IMR-90 (cell line): Measurements from ENCODE around the gene ZNF283. TPM values are rescaled to one million over a fixed set of nuclear protein-coding genes. Genes with fewer than 3 reads are reported as not detected.
A peak's percentile ranks its signal among the peaks of the same experiment; 100 is the strongest.

Experiments
- ATAC-seq: fragments of 200-7000 bp; cut with Tn5 transposase; 2 replicates; pipeline ENCODE4 v1.9.1; 2020; ENCODE audit warnings: low read depth, mild to moderate bottlenecking, moderate library complexity
- BruUV-seq: library from RNA; stranded (reverse); fragments of 400-500 nt; replicated peaks from 2 replicates; lab custom pipeline; 2021; lab: Mats Ljungman, UMichigan
- CTCF ChIA-PET: fragments of 300-600 bp; formaldehyde crosslinking; extraction: SDS; loops from one replicate; lab custom pipeline; 2021; ENCODE audit warnings: antibody characterized with exemption; lab: Yijun Ruan, JAX
- POLR2A ChIA-PET: fragments of 300-600 bp; sonication (Branson Sonifier 250); formaldehyde crosslinking; loops from one replicate; lab custom pipeline; 2022; ENCODE audit warnings: antibody characterized with exemption; ENCODE audit not compliant: unreplicated experiment; lab: Charles Lee
- DNase-seq: peaks from one replicate; pipeline ENCODE4 v3.0.0; 2013
- H2AFZ ChIP-seq: replicated peaks from 2 replicates; pipeline ENCODE3; 2013; ENCODE audit warnings: low read length, mild to moderate bottlenecking; ENCODE audit not compliant: poor library complexity
- H2AK5ac ChIP-seq: 2 replicates; pipeline ENCODE4 v1.6.1; 2013; ENCODE audit warnings: low read depth, low read length, inconsistent platforms
- H2AK9ac ChIP-seq: replicated peaks from 2 replicates; pipeline ENCODE3; 2013; ENCODE audit warnings: mild to moderate bottlenecking, low read depth, low read length, moderate library complexity; ENCODE audit not compliant: poor library complexity
- H2BK120ac ChIP-seq: 2 replicates; pipeline ENCODE4 v1.6.1; 2013; ENCODE audit warnings: low read depth, low read length, inconsistent platforms
- H2BK15ac ChIP-seq: 3 replicates; pipeline ENCODE4 v1.6.1; 2013; ENCODE audit warnings: low read depth, low read length, inconsistent platforms
- H2BK20ac ChIP-seq: 2 replicates; pipeline ENCODE4 v1.6.1; 2013; ENCODE audit warnings: low read depth, mild to moderate bottlenecking, inconsistent platforms, low read length, moderate library complexity
- H2BK5ac ChIP-seq: 2 replicates; pipeline ENCODE4 v1.6.1; 2013; ENCODE audit warnings: mild to moderate bottlenecking, low read depth, low read length, inconsistent platforms; ENCODE audit not compliant: poor library complexity, severe bottlenecking
- H3K14ac ChIP-seq: replicated peaks from 2 replicates; pipeline ENCODE4 v1.6.1; 2013; ENCODE audit warnings: low read depth, low read length, inconsistent platforms
- H3K18ac ChIP-seq: 2 replicates; pipeline ENCODE4 v1.6.1; 2013; ENCODE audit warnings: low read depth, low read length, control low read depth
- H3K23ac ChIP-seq: 2 replicates; pipeline ENCODE4 v1.6.1; 2013; ENCODE audit warnings: low read depth, low read length, inconsistent platforms
- H3K27ac ChIP-seq: 2 replicates; pipeline ENCODE4 v1.5.1; 2013; ENCODE audit warnings: mild to moderate bottlenecking, control low read depth, low read length; ENCODE audit not compliant: insufficient read depth
- H3K27me3 ChIP-seq: 2 replicates; pipeline ENCODE4 v1.6.1; 2013; ENCODE audit warnings: low read length; ENCODE audit not compliant: control insufficient read depth, insufficient read depth
- H3K36me3 ChIP-seq: 2 replicates; pipeline ENCODE4 v1.6.1; 2013; ENCODE audit warnings: low read length, mixed read lengths; ENCODE audit not compliant: control insufficient read depth, insufficient read depth
- H3K4ac ChIP-seq: 2 replicates; pipeline ENCODE4 v1.6.1; 2013; ENCODE audit warnings: low read depth, low read length, inconsistent platforms
- H3K4me1 ChIP-seq: 2 replicates; pipeline ENCODE4 v1.6.1; 2013; ENCODE audit warnings: low read length, mixed read lengths; ENCODE audit not compliant: control insufficient read depth, insufficient read depth
- H3K4me2 ChIP-seq: 2 replicates; pipeline ENCODE4 v1.6.1; 2013; ENCODE audit warnings: low read depth, mild to moderate bottlenecking, control low read depth, low read length, moderate library complexity
- H3K4me3 ChIP-seq: 2 replicates; pipeline ENCODE4 v1.5.1; 2013; ENCODE audit warnings: low read depth, mild to moderate bottlenecking, control low read depth, low read length, moderate library complexity; ENCODE audit not compliant: insufficient read depth
- H3K56ac ChIP-seq: 2 replicates; pipeline ENCODE4 v1.6.1; 2013; ENCODE audit warnings: low read length, inconsistent platforms; ENCODE audit not compliant: insufficient read depth; ENCODE audit errors: extremely low read depth
- H3K79me1 ChIP-seq, 2 experiments: 2 replicates each; pipeline ENCODE4 v1.6.1; 2013; ENCODE audit warnings: low read length in 2 of 2, inconsistent platforms in 1 of 2, low read depth in 1 of 2
- H3K9ac ChIP-seq: 2 replicates; pipeline ENCODE4 v1.6.1; 2013; ENCODE audit warnings: low read depth, low read length, control low read depth
- H3K9me1 ChIP-seq: 2 replicates; pipeline ENCODE4 v1.6.1; 2013; ENCODE audit warnings: low read length, inconsistent platforms; ENCODE audit not compliant: insufficient read depth
- H3K9me3 ChIP-seq: 2 replicates; pipeline ENCODE4 v1.6.1; 2013; ENCODE audit warnings: low read length; ENCODE audit not compliant: control insufficient read depth, insufficient read depth
- H4K20me1 ChIP-seq: 2 replicates; pipeline ENCODE4 v1.6.1; 2013; ENCODE audit warnings: low read length, inconsistent platforms; ENCODE audit not compliant: insufficient read depth
- H4K5ac ChIP-seq: 2 replicates; pipeline ENCODE4 v1.6.1; 2013; ENCODE audit warnings: mild to moderate bottlenecking, low read depth, low read length, control low read depth
- H4K8ac ChIP-seq, 2 experiments: 2 replicates each; pipeline ENCODE4 v1.6.1; 2013; ENCODE audit warnings: low read depth in 2 of 2, low read length in 2 of 2, control low read depth in 1 of 2, inconsistent platforms in 1 of 2
- H4K91ac ChIP-seq: 2 replicates; pipeline ENCODE4 v1.6.1; 2013; ENCODE audit warnings: low read depth, low read length, inconsistent platforms; ENCODE audit not compliant: insufficient read depth
- BHLHE40 ChIP-seq: fragments of 150-350 bp; IDR thresholded peaks from 2 replicates; pipeline ENCODE4 v1.6.1; 2016; ENCODE audit warnings: mild to moderate bottlenecking, low read depth, low read length
- CEBPB ChIP-seq: IDR thresholded peaks from 2 replicates; pipeline ENCODE4 v1.6.1; 2012; ENCODE audit warnings: low read depth, low read length, improper control_type of control experiment
- ELK1 ChIP-seq: fragments of 150-350 bp; IDR thresholded peaks from 2 replicates; pipeline ENCODE4 v1.6.1; 2016; ENCODE audit warnings: low read depth, mild to moderate bottlenecking, low read length, moderate library complexity, borderline replicate concordance
- FOS ChIP-seq: fragments of 150-350 bp; IDR thresholded peaks from 2 replicates; pipeline ENCODE4 v1.6.1; 2016; ENCODE audit warnings: low read depth, low read length
- MAFK ChIP-seq: IDR thresholded peaks from 2 replicates; pipeline ENCODE4 v1.6.1; 2012; ENCODE audit warnings: low read depth, low read length, improper control_type of control experiment
- MAZ ChIP-seq: IDR thresholded peaks from 2 replicates; pipeline ENCODE4 v1.6.1; 2012; ENCODE audit warnings: low read depth, mild to moderate bottlenecking, low read length, improper control_type of control experiment, moderate library complexity, borderline replicate concordance
- MXI1 ChIP-seq: IDR thresholded peaks from 2 replicates; pipeline ENCODE4 v1.6.1; 2012; ENCODE audit warnings: low read depth, mild to moderate bottlenecking, low read length, moderate library complexity, borderline replicate concordance
- NFE2L2 ChIP-seq: fragments of 150-350 bp; IDR thresholded peaks from 2 replicates; pipeline ENCODE4 v1.6.1; 2016; ENCODE audit warnings: low read depth, mild to moderate bottlenecking, low read length
- POLR2A ChIP-seq: IDR thresholded peaks from 2 replicates; pipeline ENCODE4 v1.6.1; 2012; ENCODE audit warnings: mild to moderate bottlenecking, low read depth, low read length
- RFX5 ChIP-seq: IDR thresholded peaks from 2 replicates; pipeline ENCODE4 v1.8.0; 2012; ENCODE audit warnings: low read depth, mild to moderate bottlenecking, low read length, moderate library complexity
- SMC3 ChIP-seq: fragments of 150-350 bp; IDR thresholded peaks from 2 replicates; pipeline ENCODE4 v1.6.1; 2016; ENCODE audit warnings: low read depth, mild to moderate bottlenecking, antibody characterized with exemption, low read length, moderate library complexity
- WGBS, 2 experiments: methylation state at CpG; one replicate each; pipeline versions ENCODE4 v1.1.5 to v1.1.7; 2013; ENCODE audit warnings: missing lambda C conversion rate in 2 of 2; ENCODE audit not compliant: insufficient read length in 1 of 2; ENCODE audit errors: extremely low coverage in 2 of 2; 5-methylcytosine and 5-hydroxymethylcytosine counted together
- dilution Hi-C: fragments of 300-500 bp; cut with HindIII; formaldehyde crosslinking; loops from one replicate; pipeline ENCODE4 v1.14.3; 2018; ENCODE audit warnings: low sequenced_read_pairs; ENCODE audit not compliant: unreplicated experiment
- in situ Hi-C: fragments of 300-500 bp; cut with MboI; formaldehyde crosslinking; loops from 3 replicates; pipeline ENCODE4 v1.14.3; 2019; ENCODE audit warnings: low sequenced_read_pairs, inconsistent platforms, mixed read lengths
- intact Hi-C: fragments of 100-400 bp; cut with micrococcal nuclease; formaldehyde crosslinking; loops from 2 replicates; pipeline ENCODE4 v1.10.0; 2022
- polyA plus RNA-seq, 3 experiments: library from polyadenylated mRNA; depleted of rRNA; stranded (reverse); fragments of >200 nt; gene quantifications; 2 replicates each; pipeline ENCODE4 v1.2.3, GENCODE V29; 2012; ENCODE audit warnings: low replicate concordance in 1 of 3
- total RNA-seq: library from RNA; depleted of rRNA; stranded (reverse); fragments of >200 nt; gene quantifications from 2 replicates; pipeline ENCODE4 v1.2.3, GENCODE V29; 2012
- TF ChIP-seq, protein P1 (sequence below): conservative IDR thresholded peaks from 2 replicates; pipeline ENCODE4 v1.5.1; 2012; ENCODE audit warnings: mild to moderate bottlenecking, low read depth, low read length, improper control_type of control experiment

The ZNF283 gene
- total and polyA plus RNA-seq, 2 of the 4 experiments (the other 2 are of a cell fraction) = 2.1 to 5.0 TPM

GRCh38 chr19:43781630-43782310, 45.4 kb upstream of the ZNF283 start:
- Histone ChIP-seq H3K18ac (no peak overlapping the region), H3K14ac (peak overlapping the region; percentile 68; the same call in 1 of the 2 replicates), H2BK20ac (peak overlapping the region; percentile 17; the same call in 1 of the 2 replicates), H3K9me3 (no peaks in the 10 kb centered on the region), H3K4me2 (no peak overlapping the region), H4K20me1 (no peaks in the 10 kb centered on the region), H3K4me3 (no peak overlapping the region), H3K9me1 (peaks cover 8% of the 10 kb centered on the region), H2BK15ac (peak overlapping the region; percentile 3; the same call in 1 of the 3 replicates), H3K23ac (peak overlapping the region; percentile 48; the same call in 1 of the 2 replicates), H3K9ac (no peak overlapping the region), H3K27ac (no peak overlapping the region), H3K4ac (peak overlapping the region; percentile 66; the same call in 1 of the 2 replicates), H4K91ac (peak overlapping the region; percentile 13; the same call in 1 of the 2 replicates), H3K27me3 (no peaks in the 10 kb centered on the region), H3K79me1 (no peaks in the 10 kb centered on the region), H2AK9ac (peak overlapping the region; percentile 89), H4K5ac (no peak overlapping the region), H2AFZ (peak overlapping the region; percentile 90), H2AK5ac (peak overlapping the region; percentile 52), H2BK120ac (no peak overlapping the region), H3K4me1 (peaks cover 12% of the 10 kb centered on the region), H3K36me3 (no peaks in the 10 kb centered on the region), H4K8ac (peak overlapping the region in 1 of 2 experiments; percentile 31; a peak in 1 of 4 replicates), H2BK5ac (no peak overlapping the region), H3K56ac (no peak overlapping the region)
- in situ Hi-C loops (loop anchor here (5.0 kb wide), 1 partner anchor 34 kb away; no protein-coding TSS in a partner anchor), intact Hi-C loops (no loop called here), dilution Hi-C loops (no loop called here)
- TF ChIP-seq FOS (no peak), ELK1 (no peak), RFX5 (no peak), SMC3 (no peak), CEBPB (no peak), BHLHE40 (no peak), MXI1 (no peak), POLR2A (no peak), NFE2L2 (no peak), MAZ (no peak), MAFK (no peak)
- TF ChIP-seq, protein P1, sequence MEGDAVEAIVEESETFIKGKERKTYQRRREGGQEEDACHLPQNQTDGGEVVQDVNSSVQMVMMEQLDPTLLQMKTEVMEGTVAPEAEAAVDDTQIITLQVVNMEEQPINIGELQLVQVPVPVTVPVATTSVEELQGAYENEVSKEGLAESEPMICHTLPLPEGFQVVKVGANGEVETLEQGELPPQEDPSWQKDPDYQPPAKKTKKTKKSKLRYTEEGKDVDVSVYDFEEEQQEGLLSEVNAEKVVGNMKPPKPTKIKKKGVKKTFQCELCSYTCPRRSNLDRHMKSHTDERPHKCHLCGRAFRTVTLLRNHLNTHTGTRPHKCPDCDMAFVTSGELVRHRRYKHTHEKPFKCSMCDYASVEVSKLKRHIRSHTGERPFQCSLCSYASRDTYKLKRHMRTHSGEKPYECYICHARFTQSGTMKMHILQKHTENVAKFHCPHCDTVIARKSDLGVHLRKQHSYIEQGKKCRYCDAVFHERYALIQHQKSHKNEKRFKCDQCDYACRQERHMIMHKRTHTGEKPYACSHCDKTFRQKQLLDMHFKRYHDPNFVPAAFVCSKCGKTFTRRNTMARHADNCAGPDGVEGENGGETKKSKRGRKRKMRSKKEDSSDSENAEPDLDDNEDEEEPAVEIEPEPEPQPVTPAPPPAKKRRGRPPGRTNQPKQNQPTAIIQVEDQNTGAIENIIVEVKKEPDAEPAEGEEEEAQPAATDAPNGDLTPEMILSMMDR = no peak
- ATAC-seq = no peak
- no TSS peak for BruUV-seq
- WGBS, 2 experiments = 98% methylated on average over 6 of the region's 14 CpGs; no CpG with 5 or more reads in 1 of the 2 experiments
- DNase-seq = no peak
- POLR2A ChIA-PET = no interaction called here
- CTCF ChIA-PET = no interaction called here
